NCI-H1417 (cell line): ENCODE data around the gene TWIST2.

Experiments used
- DNase-seq, 3 experiments: peaks; one replicate each; lab custom pipeline; 2025; lab: John Stamatoyannopoulos, UW

TWIST2 gene

GRCh38 chr2:238939521-238940403 lies 91.9 kb downstream of the TWIST2 start:
- DNase-seq = no peak

- no peak for DNase-seq
Observed at GRCh38 chr2:238940806-238941205, 92.9 kb downstream of the TWIST2 start.

- DNase-seq = no peak
Observed at GRCh38 chr2:238941262-238941792, 93.4 kb downstream of the TWIST2 start.

- DNase-seq = no peak
Observed at GRCh38 chr2:238942080-238942725, 94.3 kb downstream of the TWIST2 start.

GRCh38 chr2:238942726-238943300 lies 94.9 kb downstream of the TWIST2 start:
- DNase-seq = no peak

GRCh38 chr2:238943338-238944067 lies 95.6 kb downstream of the TWIST2 start:
- no peak for DNase-seq

- no peak for DNase-seq
Observed at GRCh38 chr2:238945433-238946150, 97.7 kb downstream of the TWIST2 start.

- DNase-seq = no peak
Observed at GRCh38 chr2:238946318-238947242, 98.7 kb downstream of the TWIST2 start.

GRCh38 chr2:238947243-238947760 lies 99.4 kb downstream of the TWIST2 start:
- no peak for DNase-seq

GRCh38 chr2:238947920-238948710 lies 100.2 kb downstream of the TWIST2 start:
- no peak for DNase-seq

- no peak for DNase-seq
Observed at GRCh38 chr2:238948765-238949641, 101.1 kb downstream of the TWIST2 start.

- no peak for DNase-seq
Observed at GRCh38 chr2:238949710-238950345, 101.9 kb downstream of the TWIST2 start.

- DNase-seq = no peak
Observed at GRCh38 chr2:238950551-238950950, 102.7 kb downstream of the TWIST2 start.

- DNase-seq = no peak
Observed at GRCh38 chr2:238952261-238952919, 104.5 kb downstream of the TWIST2 start.

GRCh38 chr2:238954841-238955591 lies 107.1 kb downstream of the TWIST2 start:
- DNase-seq = peak in 2 of 3 experiments; percentile 16 to 73
